ENCODE results near the gene SLC6A3. TPM values are rescaled to one million over a fixed set of nuclear protein-coding genes. Genes with fewer than 3 reads are reported as not detected.

The SLC6A3 gene
- total RNA-seq, 1 donor = not detected

GRCh38 chr5:1464096-1464446 is 18.8 kb upstream of the SLC6A3 start:
- no peak for TF ChIP-seq CTCF (IDR thresholded peaks at IDR 0.05; ENCODE audit: extremely low read depth, low read depth, low read length)
- H2AFZ ChIP-seq (ENCODE audit: low read length) = no peak overlapping the region
- H3K79me2 ChIP-seq (ENCODE audit: insufficient read depth, low read length) = no peaks in the 10 kb centered on the region
- H3K36me3 ChIP-seq (ENCODE audit: insufficient read depth, low read length) = peaks cover 58% of the 10 kb centered on the region
- H3K27ac ChIP-seq (ENCODE audit: low read depth, low read length) = no peak overlapping the region
- DNase-seq (ENCODE audit: insufficient read length, low spot score, missing footprints) = peak; percentile 53
- no peaks in the 10 kb centered on the region for H3K27me3 ChIP-seq (ENCODE audit: insufficient read depth, low read length)
- H3K9me3 ChIP-seq (ENCODE audit: low read depth, low read length) = no peaks in the 10 kb centered on the region
- H3K4me1 ChIP-seq (ENCODE audit: insufficient read depth, low read length) = no peaks in the 10 kb centered on the region
- no peak overlapping the region for H3K4me2 ChIP-seq (ENCODE audit: insufficient read depth, low read length)
- no peaks in the 10 kb centered on the region for H4K20me1 ChIP-seq (ENCODE audit: insufficient read depth, low read length)
- H3K4me3 ChIP-seq (ENCODE audit: insufficient read depth, low read length) = no peak overlapping the region

GRCh38 chr5:1463326-1464095 is 18.3 kb upstream of the SLC6A3 start:
- Histone ChIP-seq H3K4me2 (ENCODE audit: insufficient read depth, low read length) (no peak overlapping the region), H3K9me3 (ENCODE audit: low read depth, low read length) (no peaks in the 10 kb centered on the region), H3K79me2 (ENCODE audit: insufficient read depth, low read length) (no peaks in the 10 kb centered on the region), H2AFZ (ENCODE audit: low read length) (no peak overlapping the region), H3K4me3 (ENCODE audit: insufficient read depth, low read length) (no peak overlapping the region), H3K27ac (ENCODE audit: low read depth, low read length) (no peak overlapping the region), H4K20me1 (ENCODE audit: insufficient read depth, low read length) (no peaks in the 10 kb centered on the region), H3K36me3 (ENCODE audit: insufficient read depth, low read length) (peaks cover 52% of the 10 kb centered on the region), H3K4me1 (ENCODE audit: insufficient read depth, low read length) (no peaks in the 10 kb centered on the region), H3K27me3 (ENCODE audit: insufficient read depth, low read length) (no peaks in the 10 kb centered on the region)
- no peak for TF ChIP-seq CTCF (IDR thresholded peaks at IDR 0.05; ENCODE audit: extremely low read depth, low read depth, low read length)
- peak; percentile 68 for DNase-seq (ENCODE audit: insufficient read length, low spot score, missing footprints)

GRCh38 chr5:1462358-1462757 is 17.1 kb upstream of the SLC6A3 start:
- peaks cover 3% of the 10 kb centered on the region for H3K9me3 ChIP-seq (ENCODE audit: low read depth, low read length)
- peak; percentile 50 for DNase-seq (ENCODE audit: insufficient read length, low spot score, missing footprints)
- TF ChIP-seq CTCF (IDR thresholded peaks at IDR 0.05; ENCODE audit: extremely low read depth, low read depth, low read length) = no peak

GRCh38 chr5:1461396-1461795 is 16.2 kb upstream of the SLC6A3 start:
- Histone ChIP-seq H3K27ac (ENCODE audit: low read depth, low read length) (no peak overlapping the region), H2AFZ (ENCODE audit: low read length) (no peak overlapping the region), H4K20me1 (ENCODE audit: insufficient read depth, low read length) (no peaks in the 10 kb centered on the region), H3K36me3 (ENCODE audit: insufficient read depth, low read length) (peaks cover 50% of the 10 kb centered on the region), H3K4me2 (ENCODE audit: insufficient read depth, low read length) (no peak overlapping the region), H3K79me2 (ENCODE audit: insufficient read depth, low read length) (no peaks in the 10 kb centered on the region), H3K4me1 (ENCODE audit: insufficient read depth, low read length) (no peaks in the 10 kb centered on the region), H3K4me3 (ENCODE audit: insufficient read depth, low read length) (no peak overlapping the region), H3K27me3 (ENCODE audit: insufficient read depth, low read length) (no peaks in the 10 kb centered on the region), H3K9me3 (ENCODE audit: low read depth, low read length) (peaks cover 10% of the 10 kb centered on the region)
- TF ChIP-seq CTCF (IDR thresholded peaks at IDR 0.05; ENCODE audit: extremely low read depth, low read depth, low read length) = no peak
- DNase-seq (ENCODE audit: insufficient read length, low spot score, missing footprints) = no peak

More at GRCh38 chr5:1462358-1462757, 17.1 kb upstream of the SLC6A3 start:
- H3K79me2 ChIP-seq (ENCODE audit: insufficient read depth, low read length) = no peaks in the 10 kb centered on the region
- H3K36me3 ChIP-seq (ENCODE audit: insufficient read depth, low read length) = peaks cover 50% of the 10 kb centered on the region
- no peaks in the 10 kb centered on the region for H3K4me1 ChIP-seq (ENCODE audit: insufficient read depth, low read length)
- H2AFZ ChIP-seq (ENCODE audit: low read length) = no peak overlapping the region
- no peak overlapping the region for H3K4me2 ChIP-seq (ENCODE audit: insufficient read depth, low read length)
- no peaks in the 10 kb centered on the region for H3K27me3 ChIP-seq (ENCODE audit: insufficient read depth, low read length)
- no peak overlapping the region for H3K27ac ChIP-seq (ENCODE audit: low read depth, low read length)
- H4K20me1 ChIP-seq (ENCODE audit: insufficient read depth, low read length) = no peaks in the 10 kb centered on the region
- H3K4me3 ChIP-seq (ENCODE audit: insufficient read depth, low read length) = no peak overlapping the region
